Loucy (cell line): ENCODE measurements around the gene AMPH.

Experiments used
- EZH2phosphoT487 ChIP-seq: fragments of 200-600 bp; IDR thresholded peaks from 2 replicates; pipeline ENCODE4 v1.6.1; 2018; ENCODE audit warnings: antibody characterized with exemption, mild to moderate bottlenecking, moderate library complexity, borderline replicate concordance
- TF ChIP-seq, protein P1 (sequence below): fragments of 200-600 bp; sonication (generic); conservative IDR thresholded peaks from 2 replicates; pipeline ENCODE4 v1.5.1; 2014; ENCODE audit warnings: mild to moderate bottlenecking, antibody characterized with exemption, low read length

- TF ChIP-seq, protein P1, sequence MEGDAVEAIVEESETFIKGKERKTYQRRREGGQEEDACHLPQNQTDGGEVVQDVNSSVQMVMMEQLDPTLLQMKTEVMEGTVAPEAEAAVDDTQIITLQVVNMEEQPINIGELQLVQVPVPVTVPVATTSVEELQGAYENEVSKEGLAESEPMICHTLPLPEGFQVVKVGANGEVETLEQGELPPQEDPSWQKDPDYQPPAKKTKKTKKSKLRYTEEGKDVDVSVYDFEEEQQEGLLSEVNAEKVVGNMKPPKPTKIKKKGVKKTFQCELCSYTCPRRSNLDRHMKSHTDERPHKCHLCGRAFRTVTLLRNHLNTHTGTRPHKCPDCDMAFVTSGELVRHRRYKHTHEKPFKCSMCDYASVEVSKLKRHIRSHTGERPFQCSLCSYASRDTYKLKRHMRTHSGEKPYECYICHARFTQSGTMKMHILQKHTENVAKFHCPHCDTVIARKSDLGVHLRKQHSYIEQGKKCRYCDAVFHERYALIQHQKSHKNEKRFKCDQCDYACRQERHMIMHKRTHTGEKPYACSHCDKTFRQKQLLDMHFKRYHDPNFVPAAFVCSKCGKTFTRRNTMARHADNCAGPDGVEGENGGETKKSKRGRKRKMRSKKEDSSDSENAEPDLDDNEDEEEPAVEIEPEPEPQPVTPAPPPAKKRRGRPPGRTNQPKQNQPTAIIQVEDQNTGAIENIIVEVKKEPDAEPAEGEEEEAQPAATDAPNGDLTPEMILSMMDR, result no peak
- TF ChIP-seq EZH2phosphoT487, result no peak
Observed at GRCh38 chr7:38477333-38477732, 153.8 kb downstream of the AMPH start.
